ENCODE results near the gene SMPD2. TPM values are rescaled to one million over a fixed set of nuclear protein-coding genes. Genes with fewer than 3 reads are reported as not detected.

Gene SMPD2
- total and polyA plus RNA-seq, 2 donors (not counting 3 experiments of a cell fraction or from before 2014, with no cell fraction given): 6.9 to 10.0 TPM

GRCh38 chr6:109448615-109449014 is 8.1 kb downstream of the SMPD2 start:
- Histone ChIP-seq H3K79me2 (ENCODE audit: control insufficient read depth, insufficient read depth, low read length) (no peaks in the 10 kb centered on the region), H3K4me1 (ENCODE audit: control insufficient read depth, extremely low read depth, insufficient read depth, low read length) (no peaks in the 10 kb centered on the region), H3K27ac (ENCODE audit: insufficient read depth, low read depth, low read length) (no peak overlapping the region), H3K4me3 (replicated peaks in 1 of 3; ENCODE audit: insufficient read depth in 1 of 3, low read depth in 1 of 3, low read length in 3 of 3) (no peak overlapping the region), H4K20me1 (replicated peaks; ENCODE audit: control insufficient read depth, extremely low read depth, insufficient read depth, low read length) (no peaks in the 10 kb centered on the region), H3K27me3 (ENCODE audit: control insufficient read depth in 2 of 2, insufficient read depth in 2 of 2, low read length in 2 of 2) (no peaks in the 10 kb centered on the region), H3K9ac (replicated peaks; ENCODE audit: extremely low read depth, insufficient read depth, low read length) (no peak overlapping the region), H3K9me3 (replicated peaks; ENCODE audit: control insufficient read depth, insufficient read depth, low read length) (no peaks in the 10 kb centered on the region), H2AFZ (ENCODE audit: low read depth, low read length) (no peak overlapping the region), H3K9me1 (replicated peaks; ENCODE audit: control insufficient read depth, extremely low read depth, insufficient read depth, low read length) (no peaks in the 10 kb centered on the region), H3K36me3 (ENCODE audit: control insufficient read depth in 2 of 2, extremely low read depth in 1 of 2, insufficient read depth in 2 of 2, low read length in 2 of 2) (peaks cover 0 to 9% of the 10 kb centered on the region in 2 experiments), H3K4me2 (ENCODE audit: insufficient read depth, low read length) (no peak overlapping the region)
- no TSS peak for BruUV-seq (replicated peaks)
- TF ChIP-seq FOS (IDR thresholded peaks at IDR 0.05; ENCODE audit: borderline replicate concordance, insufficient read depth, low read length) (no peak), MYC (IDR thresholded peaks at IDR 0.05; ENCODE audit: low read depth, low read length) (no peak), CTCF (IDR thresholded peaks at IDR 0.05; ENCODE audit: extremely low read depth in 1 of 2, insufficient read depth in 1 of 2, low read depth in 1 of 2, low read length in 2 of 2) (no peak), POLR2A (IDR thresholded peaks at IDR 0.05; ENCODE audit: low read depth, low read length) (no peak), GATA2 (IDR thresholded peaks at IDR 0.05; ENCODE audit: insufficient read depth, insufficient read length, low read depth, low read length) (no peak), JUN (IDR thresholded peaks at IDR 0.05; ENCODE audit: borderline replicate concordance, insufficient read depth, insufficient read length, low read depth) (no peak), EZH2 (IDR thresholded peaks at IDR 0.05; ENCODE audit: borderline replicate concordance, low read depth, low read length, severe bottlenecking) (no peak), POLR2AphosphoS5 (IDR thresholded peaks at IDR 0.05; ENCODE audit: insufficient read depth, low read depth, low read length) (no peak)
- TF ChIP-seq, protein P1, sequence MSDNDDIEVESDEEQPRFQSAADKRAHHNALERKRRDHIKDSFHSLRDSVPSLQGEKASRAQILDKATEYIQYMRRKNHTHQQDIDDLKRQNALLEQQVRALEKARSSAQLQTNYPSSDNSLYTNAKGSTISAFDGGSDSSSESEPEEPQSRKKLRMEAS (IDR thresholded peaks at IDR 0.05; ENCODE audit: insufficient read depth, insufficient read length): no peak
- CTCF ChIA-PET: no interaction called here
- dilution Hi-C loops (cut with MboI; ENCODE audit: extremely low pct_ligation_motif_present, low sequenced_read_pairs) (no loop called here), intact Hi-C loops (cut with micrococcal nuclease) (no loop called here)
- FAIRE-seq (no peak), DNase-seq (ENCODE audit: low read depth, low spot score) (no peak)
- POLR2A ChIA-PET: no interaction called here

Measured in endothelial cell of umbilical vein (primary cell).